ENCODE measurements around the gene TRRAP. TPM values are rescaled to one million over a fixed set of nuclear protein-coding genes. Genes with fewer than 3 reads are reported as not detected.

TRRAP gene
- polyA plus RNA-seq, 2 of the 4 experiments (the other 2 are of a cell fraction) = 12.2 to 22.1 TPM

- TF ChIP-seq GATA3 (IDR thresholded peaks at IDR 0.05; ENCODE audit: borderline replicate concordance) (no peak), HES2 (IDR thresholded peaks at IDR 0.05) (no peak), ATOH8 (CRISPR knock-in tag; IDR thresholded peaks at IDR 0.05; ENCODE audit: low read depth) (no peak), HOXA7 (CRISPR knock-in tag; IDR thresholded peaks at IDR 0.05) (no peak)
- H3K4me3 ChIP-seq = no peak overlapping the region
- CTCF ChIA-PET = interaction anchor here (0.6 to 1.7 kb wide), 5 partner anchors 10 to 441 kb away, joined by 3 to 10 read pairs (median 4); no protein-coding TSS in a partner anchor
- no peaks in the 10 kb centered on the region for H3K9me3 ChIP-seq
- H3K27ac ChIP-seq = no peak overlapping the region
- FAIRE-seq (no peak), DNase-seq (ENCODE audit: low read depth in 1 of 2, low spot score in 1 of 2) (no peak), ATAC-seq (no peak)
- POLR2A ChIA-PET = interaction anchor here (0.7 kb wide), 1 partner anchor 15 kb away, joined by 3 read pairs; no protein-coding TSS in a partner anchor
- WGBS (ENCODE audit: missing lambda C conversion rate) = 50% methylated on average over 4 of the region's 4 CpGs
- H3K4me1 ChIP-seq = 0 out of 3 replicates have a peak, but pooled peaks cover 3% of the 10 kb centered on the region
- H3K4me2 ChIP-seq = no peak overlapping the region
Observed at GRCh38 chr7:98862203-98862602, 16.1 kb upstream of the TRRAP start.

GRCh38 chr7:98862716-98863420 lies 15.5 kb upstream of the TRRAP start:
- 0 out of 3 replicates have a peak, but pooled peaks cover 3% of the 10 kb centered on the region for H3K4me1 ChIP-seq
- no peak overlapping the region for H3K4me3 ChIP-seq
- 81% methylated on average over 20 of the region's 29 CpGs for WGBS (ENCODE audit: missing lambda C conversion rate)
- H3K27ac ChIP-seq = no peak overlapping the region
- POLR2A ChIA-PET = interaction anchor here (0.7 kb wide), 1 partner anchor 16 kb away, joined by 3 read pairs; no protein-coding TSS in a partner anchor
- TF ChIP-seq FOXS1 (CRISPR knock-in tag; IDR thresholded peaks at IDR 0.05) = no peak
- TF ChIP-seq CBX2 (IDR thresholded peaks at IDR 0.05; ENCODE audit: borderline replicate concordance, low read depth) = no peak
- no peak for TF ChIP-seq HOXB5 (CRISPR knock-in tag; IDR thresholded peaks at IDR 0.05)
- TF ChIP-seq BCL3 (IDR thresholded peaks at IDR 0.05) = no peak
- no peak for TF ChIP-seq ZNF302 (CRISPR knock-in tag; IDR thresholded peaks at IDR 0.05)
- TF ChIP-seq ESRRA (IDR thresholded peaks at IDR 0.05; ENCODE audit: borderline replicate concordance, low read length) = no peak
- TF ChIP-seq ZFP36 (IDR thresholded peaks at IDR 0.05; ENCODE audit: borderline replicate concordance, partially characterized antibody) = no peak
- TF ChIP-seq ZSCAN20 (CRISPR knock-in tag; IDR thresholded peaks at IDR 0.05) = no peak
- no peak for TF ChIP-seq MAX (IDR thresholded peaks at IDR 0.05)
- no peak for TF ChIP-seq HEYL (CRISPR knock-in tag; IDR thresholded peaks at IDR 0.05)
- no peak for TF ChIP-seq POLR2AphosphoS2 (conservative IDR thresholded peaks at IDR 0.05; ENCODE audit: low read length)
- no peak for TF ChIP-seq HOXA7 (CRISPR knock-in tag; IDR thresholded peaks at IDR 0.05)
- no peak for TF ChIP-seq JUNB (IDR thresholded peaks at IDR 0.05)
- no peak for TF ChIP-seq CTCF (IDR thresholded peaks at IDR 0.05)
- no peak for TF ChIP-seq PBX3 (IDR thresholded peaks at IDR 0.05)
- TF ChIP-seq HDAC2 (IDR thresholded peaks at IDR 0.05) = no peak
- no peak for TF ChIP-seq REST (IDR thresholded peaks at IDR 0.05)
- TF ChIP-seq EP300 (IDR thresholded peaks at IDR 0.05) = no peak
- TF ChIP-seq SREBF2 (IDR thresholded peaks at IDR 0.05) = no peak
- no peak for TF ChIP-seq CEBPB (IDR thresholded peaks at IDR 0.05)
- ATAC-seq = no peak
- H3K9me3 ChIP-seq = no peaks in the 10 kb centered on the region
- CTCF ChIA-PET = interaction anchor here (0.7 kb wide), 1 partner anchor 210 kb away, joined by 4 read pairs; no protein-coding TSS in a partner anchor
- FAIRE-seq = no peak
- DNase-seq (ENCODE audit: low read depth in 1 of 2, low spot score in 1 of 2) = no peak
- no peak overlapping the region for H3K4me2 ChIP-seq
